ENCODE measurements around the gene ACER1. TPM values are rescaled to one million over a fixed set of nuclear protein-coding genes. Genes with fewer than 3 reads are reported as not detected.

Gene ACER1
- total and polyA plus RNA-seq, 9 donors, result 0.15 to 0.37 (median 0.29) TPM; not detected in 5

DNA sequence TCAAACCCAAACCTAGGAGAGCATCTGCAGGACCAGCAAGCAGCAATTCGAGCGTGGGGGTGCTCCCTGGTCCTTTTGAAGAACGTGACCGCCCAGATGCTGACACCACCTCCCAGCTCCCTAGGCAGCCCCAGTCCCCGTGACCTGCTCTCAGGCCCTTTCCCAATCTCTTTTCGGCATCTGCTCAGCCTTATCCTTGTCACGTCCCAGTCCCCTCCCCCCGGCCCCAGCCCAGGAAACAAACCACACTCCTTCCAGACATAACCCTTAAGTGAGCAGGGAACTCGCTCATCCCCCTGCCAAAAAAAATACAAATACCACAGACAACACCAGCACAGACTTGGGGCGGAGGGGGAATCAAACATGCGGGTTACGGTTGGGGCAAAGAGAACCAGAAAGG, 57.0 kb downstream of the ACER1 start:
- 27 to 39% (median 31%) methylated on average over 12 of the region's 12 CpGs for whole genome bisulfite sequencing, 3 donors

DNA sequence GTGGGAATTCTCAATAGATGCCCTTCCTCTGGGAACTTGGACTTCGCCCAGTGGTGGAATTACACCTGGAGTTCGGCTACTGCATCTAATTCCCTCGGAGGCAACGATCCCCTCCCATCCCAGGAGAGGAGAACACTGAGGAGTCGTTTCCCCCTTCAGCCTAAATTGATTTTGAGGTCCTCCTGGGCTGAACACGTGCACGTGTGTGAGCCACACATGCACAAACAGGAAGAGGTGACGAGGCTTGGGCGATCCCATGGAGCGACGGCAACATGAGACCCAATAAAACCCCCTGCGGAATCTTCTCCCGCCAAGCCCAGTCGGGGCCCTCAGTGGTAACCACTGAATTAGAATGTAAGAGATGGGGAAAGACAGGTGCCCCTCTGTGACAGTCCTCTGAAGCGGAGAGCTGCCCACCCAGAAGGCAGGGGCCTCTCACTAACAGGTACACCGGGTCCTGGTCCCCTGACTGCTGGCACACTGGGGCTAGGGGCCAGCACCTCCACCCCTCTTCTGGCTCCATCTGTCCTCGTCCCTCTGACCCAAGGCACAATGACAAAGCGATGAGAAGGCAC, 58.2 kb downstream of the ACER1 start:
- no peaks in the 10 kb centered on the region for H3K36me3 ChIP-seq
- TF ChIP-seq EP300 (IDR thresholded peaks at IDR 0.05) (no peak), POLR2A (IDR thresholded peaks at IDR 0.05) (no peak)
- TF ChIP-seq, protein P1, sequence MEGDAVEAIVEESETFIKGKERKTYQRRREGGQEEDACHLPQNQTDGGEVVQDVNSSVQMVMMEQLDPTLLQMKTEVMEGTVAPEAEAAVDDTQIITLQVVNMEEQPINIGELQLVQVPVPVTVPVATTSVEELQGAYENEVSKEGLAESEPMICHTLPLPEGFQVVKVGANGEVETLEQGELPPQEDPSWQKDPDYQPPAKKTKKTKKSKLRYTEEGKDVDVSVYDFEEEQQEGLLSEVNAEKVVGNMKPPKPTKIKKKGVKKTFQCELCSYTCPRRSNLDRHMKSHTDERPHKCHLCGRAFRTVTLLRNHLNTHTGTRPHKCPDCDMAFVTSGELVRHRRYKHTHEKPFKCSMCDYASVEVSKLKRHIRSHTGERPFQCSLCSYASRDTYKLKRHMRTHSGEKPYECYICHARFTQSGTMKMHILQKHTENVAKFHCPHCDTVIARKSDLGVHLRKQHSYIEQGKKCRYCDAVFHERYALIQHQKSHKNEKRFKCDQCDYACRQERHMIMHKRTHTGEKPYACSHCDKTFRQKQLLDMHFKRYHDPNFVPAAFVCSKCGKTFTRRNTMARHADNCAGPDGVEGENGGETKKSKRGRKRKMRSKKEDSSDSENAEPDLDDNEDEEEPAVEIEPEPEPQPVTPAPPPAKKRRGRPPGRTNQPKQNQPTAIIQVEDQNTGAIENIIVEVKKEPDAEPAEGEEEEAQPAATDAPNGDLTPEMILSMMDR (IDR thresholded peaks at IDR 0.05), result no peak
- intact Hi-C loops (cut with DNase I), result loop anchor here in 2 of 4 donors (10.0 kb wide), 2 partner anchors 100 to 220 kb away; partner anchors contain the start of genes ALKBH7 (in 1 of the 2) and PSPN (in 1 of the 2)
- no peak overlapping the region for H3K4me3 ChIP-seq
- no peak for DNase-seq
- 85 to 90% (median 90%) methylated on average over 18 of the region's 18 CpGs for WGBS, 3 donors
- H3K4me1 ChIP-seq (ENCODE audit: insufficient read depth), result peaks cover 59% of the 10 kb centered on the region
- no peaks in the 10 kb centered on the region for H3K27me3 ChIP-seq
- H3K27ac ChIP-seq, result peak overlapping the region; percentile 42 to 91
- H3K9me3 ChIP-seq, result no peaks in the 10 kb centered on the region

More for the DNA sequence above, 57.0 kb downstream of the ACER1 start:
- intact Hi-C loops (cut with DNase I), result loop anchor here in 2 of 4 donors (10.0 kb wide), 2 partner anchors 98 to 222 kb away; partner anchors contain the start of genes ALKBH7 (in 1 of the 2) and PSPN (in 1 of the 2)
- TF ChIP-seq POLR2A (IDR thresholded peaks at IDR 0.05), result no peak
- no peak for TF ChIP-seq EP300 (IDR thresholded peaks at IDR 0.05)
- TF ChIP-seq, protein P1 (IDR thresholded peaks at IDR 0.05), result no peak
- Histone ChIP-seq H3K27ac (peak overlapping the region in 1 of 2 donors; percentile 91), H3K4me1 (ENCODE audit: insufficient read depth) (peaks cover 49% of the 10 kb centered on the region), H3K27me3 (no peaks in the 10 kb centered on the region), H3K9me3 (no peaks in the 10 kb centered on the region), H3K36me3 (no peaks in the 10 kb centered on the region), H3K4me3 (no peak overlapping the region)
- peak in 3 of 5 donors; percentile 36 to 52 (median 37) for DNase-seq

DNA sequence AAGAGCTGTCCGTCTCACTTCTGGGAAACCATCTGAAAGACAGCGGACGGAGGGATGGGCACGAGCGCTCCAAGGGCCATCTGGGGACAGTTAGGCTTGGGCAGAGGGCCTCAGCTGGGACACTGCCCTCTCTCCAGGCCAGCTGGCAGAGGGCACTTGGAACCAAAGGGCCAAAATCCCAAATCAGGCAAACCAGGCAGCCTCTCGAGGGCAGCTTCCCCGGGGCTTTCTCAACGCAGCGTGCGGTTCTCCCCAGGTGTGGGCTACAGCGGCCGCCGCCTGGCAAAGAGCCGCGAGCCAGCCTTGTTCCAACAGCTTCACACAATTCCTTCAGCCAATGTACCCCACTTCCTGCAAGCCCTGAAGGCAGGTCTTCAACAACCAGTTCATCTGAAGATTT, 58.7 kb downstream of the ACER1 start:
- H3K9me3 ChIP-seq, result no peaks in the 10 kb centered on the region
- TF ChIP-seq, protein P1 (IDR thresholded peaks at IDR 0.05), result no peak
- TF ChIP-seq EP300 (IDR thresholded peaks at IDR 0.05) (no peak), POLR2A (IDR thresholded peaks at IDR 0.05) (no peak)
- WGBS, 3 donors, result 89 to 95% (median 92%) methylated on average over 15 of the region's 15 CpGs
- DNase-seq, result peak in 1 of 5 donors; percentile 50
- intact Hi-C loops (cut with DNase I), result loop anchor here (5.0 to 10.0 kb wide), 3 partner anchors 57 to 220 kb away; partner anchors contain the start of genes ALKBH7 (in 1 of the 4) and PSPN (in 1 of the 4)
- peak overlapping the region; percentile 42 to 91 for H3K27ac ChIP-seq
- H3K27me3 ChIP-seq, result no peaks in the 10 kb centered on the region
- H3K4me3 ChIP-seq, result no peak overlapping the region
- peaks cover 61% of the 10 kb centered on the region for H3K4me1 ChIP-seq (ENCODE audit: insufficient read depth)
- no peaks in the 10 kb centered on the region for H3K36me3 ChIP-seq

DNA sequence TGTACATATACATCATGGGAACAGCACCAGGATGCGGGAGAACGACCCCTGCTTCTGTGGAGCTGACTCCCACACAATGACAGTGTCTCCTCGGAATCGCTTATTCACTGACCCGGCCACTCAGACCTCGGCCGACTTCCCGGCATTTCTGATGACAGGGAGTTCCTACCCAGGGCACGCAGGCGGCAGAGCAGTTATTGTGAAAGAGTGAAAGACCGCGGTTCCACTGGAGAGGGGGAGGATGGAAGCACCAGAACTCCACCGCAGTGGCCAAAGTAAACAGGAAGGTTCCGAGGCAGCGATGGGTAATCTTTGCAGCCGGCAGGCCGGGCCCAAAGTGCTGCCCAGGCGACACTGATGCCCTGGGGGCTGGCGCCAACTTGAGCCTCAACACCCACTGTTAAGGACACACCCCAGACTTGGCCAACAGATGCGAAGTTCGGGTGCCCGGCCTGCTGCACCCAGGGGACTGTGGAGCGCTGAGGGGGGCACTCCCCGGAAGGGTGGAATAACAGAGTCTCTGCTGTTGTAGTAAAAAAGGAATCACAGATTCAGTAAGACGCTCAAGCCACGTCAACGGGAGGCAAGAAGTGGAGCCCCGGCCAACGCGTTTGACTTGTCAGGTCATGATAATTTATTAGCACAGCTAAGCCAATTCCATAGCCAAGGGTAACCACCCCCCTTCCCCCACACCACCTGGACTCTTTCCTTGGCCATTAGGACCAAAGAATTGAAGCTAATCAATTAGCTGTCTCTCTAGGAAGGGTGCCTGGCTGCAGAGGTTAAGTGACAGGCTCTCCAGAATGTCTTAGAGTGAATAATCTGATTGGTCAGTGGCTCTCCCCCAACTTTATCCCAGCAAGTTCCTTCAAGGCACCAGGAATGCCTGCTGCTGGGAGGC, 59.5 kb downstream of the ACER1 start:
- Histone ChIP-seq H3K27me3 (no peaks in the 10 kb centered on the region), H3K9me3 (no peaks in the 10 kb centered on the region), H3K4me3 (peak overlapping the region; percentile 15), H3K36me3 (no peaks in the 10 kb centered on the region), H3K4me1 (ENCODE audit: insufficient read depth) (peaks cover 61% of the 10 kb centered on the region), H3K27ac (peak overlapping the region; percentile 42 to 91)
- peak; percentile 76 to 87 (median 80) for DNase-seq
- TF ChIP-seq POLR2A (IDR thresholded peaks at IDR 0.05) (no peak), EP300 (IDR thresholded peaks at IDR 0.05) (peak; percentile 79)
- intact Hi-C loops (cut with DNase I), result loop anchor here (5.0 to 10.0 kb wide), 3 partner anchors 57 to 219 kb away; partner anchors contain the start of genes ALKBH7 (in 1 of the 4) and PSPN (in 1 of the 4)
- 1 to 5% (median 3%) methylated on average over 30 of the region's 30 CpGs for WGBS, 3 donors

Measured in ovary (tissue), 9 donors.